Measurements from ENCODE around the gene AGXT.

Gene AGXT

GRCh38 chr2:240861547-240861946, 7.1 kb upstream of the AGXT start:
- in situ Hi-C loops (cut with MboI; ENCODE audit: low pct_unique_long_range_greater_than_20kb, low sequenced_read_pairs) = no loop called here
- no peak for DNase-seq

DNA sequence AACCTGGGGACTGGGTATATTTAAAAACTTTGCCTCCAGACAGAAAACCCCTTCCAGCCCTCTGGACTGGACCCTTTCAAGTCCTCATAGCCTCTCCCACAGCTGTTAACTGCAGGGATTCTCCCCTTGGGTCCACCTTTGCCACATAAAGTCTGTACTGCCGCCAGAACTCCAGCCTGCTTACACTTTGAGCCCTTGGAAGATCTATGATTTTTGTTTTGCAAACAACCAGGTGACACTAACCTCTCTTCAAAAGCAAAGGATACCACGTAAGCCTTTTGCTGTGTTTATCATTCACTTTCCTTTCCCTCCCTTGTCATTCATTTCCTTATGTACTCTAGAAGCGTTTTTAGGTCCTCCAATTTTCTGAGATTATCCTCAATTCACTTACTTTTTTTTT, 4.1 kb upstream of the AGXT start:
- no peak for DNase-seq
- in situ Hi-C loops (cut with MboI; ENCODE audit: low pct_unique_long_range_greater_than_20kb, low sequenced_read_pairs) = no loop called here

DNA sequence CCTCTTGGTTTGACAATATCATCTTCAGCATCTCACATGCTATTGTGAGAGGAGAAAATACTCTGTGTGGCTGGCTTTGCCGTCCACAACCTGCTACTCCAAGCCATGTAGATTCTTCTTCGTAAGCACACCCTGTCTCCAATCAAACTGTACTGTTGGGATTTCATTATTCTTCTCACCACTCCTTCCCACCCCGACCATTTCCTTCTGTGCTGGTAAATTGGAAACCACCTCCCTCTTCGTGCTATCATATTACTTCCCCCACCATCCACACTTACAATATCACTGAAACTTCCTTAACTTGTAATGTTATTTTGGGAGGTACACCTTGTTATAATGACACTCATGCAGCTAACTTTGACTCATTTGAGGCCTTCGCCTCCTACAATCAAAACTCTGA, 3.2 kb upstream of the AGXT start:
- in situ Hi-C loops (cut with MboI; ENCODE audit: low pct_unique_long_range_greater_than_20kb, low sequenced_read_pairs) = no loop called here
- peak; percentile 52 for DNase-seq

- in situ Hi-C loops (cut with MboI; ENCODE audit: low pct_unique_long_range_greater_than_20kb, low sequenced_read_pairs) = no loop called here
- DNase-seq = no peak
Observed at GRCh38 chr2:240869109-240869955, 708 bp downstream of the AGXT start.

GRCh38 chr2:240869956-240870875, 1.6 kb downstream of the AGXT start:
- no peak for DNase-seq
- in situ Hi-C loops (cut with MboI; ENCODE audit: low pct_unique_long_range_greater_than_20kb, low sequenced_read_pairs) = no loop called here

GRCh38 chr2:240871071-240871958, 2.7 kb downstream of the AGXT start:
- in situ Hi-C loops (cut with MboI; ENCODE audit: low pct_unique_long_range_greater_than_20kb, low sequenced_read_pairs) = no loop called here

GRCh38 chr2:240872317-240873097, 3.9 kb downstream of the AGXT start:
- DNase-seq = no peak
- in situ Hi-C loops (cut with MboI; ENCODE audit: low pct_unique_long_range_greater_than_20kb, low sequenced_read_pairs) = no loop called here

More at GRCh38 chr2:240871071-240871958, 2.7 kb downstream of the AGXT start:
- no peak for DNase-seq

- no peak for DNase-seq
- in situ Hi-C loops (cut with MboI; ENCODE audit: low pct_unique_long_range_greater_than_20kb, low sequenced_read_pairs) = no loop called here
Observed at GRCh38 chr2:240873098-240873788, 4.6 kb downstream of the AGXT start.

- in situ Hi-C loops (cut with MboI; ENCODE audit: low pct_unique_long_range_greater_than_20kb, low sequenced_read_pairs) = no loop called here
- DNase-seq = no peak
Observed at GRCh38 chr2:240873805-240874714, 5.4 kb downstream of the AGXT start.

- no peak for DNase-seq
- in situ Hi-C loops (cut with MboI; ENCODE audit: low pct_unique_long_range_greater_than_20kb, low sequenced_read_pairs) = no loop called here
Observed at GRCh38 chr2:240874715-240875227, 6.1 kb downstream of the AGXT start.

- no peak for DNase-seq
- in situ Hi-C loops (cut with MboI; ENCODE audit: low pct_unique_long_range_greater_than_20kb, low sequenced_read_pairs) = no loop called here
Observed at GRCh38 chr2:240875228-240876034, 6.8 kb downstream of the AGXT start.

GRCh38 chr2:240876035-240876474, 7.4 kb downstream of the AGXT start:
- in situ Hi-C loops (cut with MboI; ENCODE audit: low pct_unique_long_range_greater_than_20kb, low sequenced_read_pairs) = no loop called here
- no peak for DNase-seq

GRCh38 chr2:240876475-240877251, 8.0 kb downstream of the AGXT start:
- DNase-seq = no peak
- in situ Hi-C loops (cut with MboI; ENCODE audit: low pct_unique_long_range_greater_than_20kb, low sequenced_read_pairs) = no loop called here

DNA sequence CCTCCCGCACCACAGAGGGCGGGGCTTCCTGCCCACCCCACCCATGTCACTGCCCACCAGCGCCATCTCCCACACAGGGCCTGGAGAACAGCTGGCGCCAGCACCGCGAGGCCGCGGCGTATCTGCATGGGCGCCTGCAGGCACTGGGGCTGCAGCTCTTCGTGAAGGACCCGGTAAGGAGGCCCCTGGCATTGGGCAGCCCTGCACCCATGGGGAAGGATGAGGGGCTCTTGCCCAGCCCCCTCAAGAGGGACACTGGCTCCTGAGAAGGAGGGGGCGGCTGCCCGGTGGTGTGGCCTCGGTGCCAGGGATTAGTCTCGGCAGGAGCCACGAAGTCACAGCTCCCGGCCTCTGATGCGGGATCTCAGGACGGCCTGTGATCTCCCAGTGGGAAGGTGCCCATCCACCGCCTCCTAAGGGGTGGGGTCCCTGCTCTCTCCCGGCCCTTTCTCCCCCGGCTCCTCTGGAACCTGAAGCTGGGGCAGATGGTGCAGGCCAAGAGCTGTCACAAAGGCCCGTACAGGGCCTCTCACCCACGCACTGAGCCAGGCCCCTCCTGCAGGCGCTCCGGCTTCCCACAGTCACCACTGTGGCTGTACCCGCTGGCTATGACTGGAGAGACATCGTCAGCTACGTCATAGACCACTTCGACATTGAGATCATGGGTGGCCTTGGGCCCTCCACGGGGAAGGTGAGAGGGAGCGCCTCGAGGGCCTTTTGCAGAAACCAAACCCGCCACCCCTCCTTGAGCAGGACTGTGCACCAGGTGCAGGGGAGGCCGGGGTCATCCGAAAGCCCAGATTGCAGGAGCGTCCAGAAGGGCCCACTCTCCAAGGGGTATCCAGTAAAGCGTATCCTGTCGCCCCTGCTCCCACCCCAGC, 9.1 kb downstream of the AGXT start:
- in situ Hi-C loops (cut with MboI; ENCODE audit: low pct_unique_long_range_greater_than_20kb, low sequenced_read_pairs) = no loop called here
- no peak for DNase-seq

Data from KBM-7 (cell line).